Posterior vena cava (tissue), 2 donors: ENCODE measurements around the gene PRKAR1B. TPM values are rescaled to one million over a fixed set of nuclear protein-coding genes. Genes with fewer than 3 reads are reported as not detected.
"Not testable (repeated sequence)": the region's sequence is repeated elsewhere in the genome, so short reads cannot be mapped to it uniquely, and the experiment has no call there.

Source experiments
- DNase-seq: peaks from one replicate; pipeline ENCODE4 v3.0.0-alpha.2; 2020; ENCODE audit warnings: low spot score
- intact Hi-C, 2 donors: fragments of 100-400 bp; cut with DNase I; formaldehyde crosslinking; loops; one replicate each; pipeline versions ENCODE4 v1.14.1 to v1.14.2; 2022 to 2023
- total RNA-seq, 2 donors: library from RNA; stranded (reverse); fragmentation: NEBNext Ultra II Directional; extraction: Animal tissue kit (Norgen Biotek cat#: 25700); gene quantifications; one replicate each; pipeline ENCODE4 v1.2.1, GENCODE V29; 2021
- donor health status: DM: yes; HTN: yes; CAD: no.
- donor health status: DM: yes; HTN: yes; CAD: no.

Gene PRKAR1B
- total RNA-seq, 2 donors from 2014 or later: 10.1 TPM

- intact Hi-C loops: loop anchor here in 1 of 2 donors (5.0 kb wide), 1 partner anchor 44 kb away; no protein-coding TSS in a partner anchor
- DNase-seq: no peak
Measured at GRCh38 chr7:761101-761500, 34.0 kb upstream of the PRKAR1B start.

- DNase-seq: no peak
- intact Hi-C loops: loop anchor here in 1 of 2 donors (5.0 kb wide), 1 partner anchor 43 kb away; no protein-coding TSS in a partner anchor
Measured at GRCh38 chr7:760006-760405, 32.9 kb upstream of the PRKAR1B start.

- no peak for DNase-seq
- intact Hi-C loops: no loop called here
Measured at GRCh38 chr7:759569-759968, 32.5 kb upstream of the PRKAR1B start.

GRCh38 chr7:757741-758163, 30.7 kb upstream of the PRKAR1B start:
- peak; percentile 65 for DNase-seq

GRCh38 chr7:756928-757560, 30.0 kb upstream of the PRKAR1B start:
- intact Hi-C loops: loop anchor here in 1 of 2 donors (1.0 kb wide), 1 partner anchor 356 kb away; no protein-coding TSS in a partner anchor
- peak; percentile 63 for DNase-seq

More at GRCh38 chr7:757741-758163, 30.7 kb upstream of the PRKAR1B start:
- intact Hi-C loops: no loop called here

- DNase-seq: peak; percentile 62
- intact Hi-C loops: loop anchor here in 1 of 2 donors (1.0 kb wide), 1 partner anchor 355 kb away; no protein-coding TSS in a partner anchor
Measured at GRCh38 chr7:756231-756927, 29.3 kb upstream of the PRKAR1B start.

- DNase-seq: peak; percentile 30
- intact Hi-C loops: no loop called here
Measured at GRCh38 chr7:755413-755805, 28.3 kb upstream of the PRKAR1B start.

GRCh38 chr7:754531-755412, 27.7 kb upstream of the PRKAR1B start:
- DNase-seq: peak; percentile 72
- intact Hi-C loops: no loop called here

GRCh38 chr7:753190-753589, 26.1 kb upstream of the PRKAR1B start:
- intact Hi-C loops: no loop called here
- DNase-seq: peak; percentile 62

GRCh38 chr7:752256-752655, 25.2 kb upstream of the PRKAR1B start:
- intact Hi-C loops: not testable (repeated sequence)
- peak; percentile 41 for DNase-seq

- peak; percentile 72 for DNase-seq
- intact Hi-C loops: no loop called here
Measured at GRCh38 chr7:751826-752225, 24.7 kb upstream of the PRKAR1B start.

GRCh38 chr7:750111-750905, 23.2 kb upstream of the PRKAR1B start:
- intact Hi-C loops: no loop called here
- DNase-seq: peak; percentile 44

GRCh38 chr7:749140-749551, 22.1 kb upstream of the PRKAR1B start:
- peak; percentile 84 for DNase-seq
- intact Hi-C loops: no loop called here

- DNase-seq: peak; percentile 59
- intact Hi-C loops: no loop called here
Measured at GRCh38 chr7:748446-748845, 21.4 kb upstream of the PRKAR1B start.

GRCh38 chr7:747186-747585, 20.1 kb upstream of the PRKAR1B start:
- intact Hi-C loops: no loop called here
- peak; percentile 41 for DNase-seq

GRCh38 chr7:746155-747061, 19.3 kb upstream of the PRKAR1B start:
- DNase-seq: peak; percentile 78
- intact Hi-C loops: no loop called here

GRCh38 chr7:745431-746154, 18.5 kb upstream of the PRKAR1B start:
- peak; percentile 66 for DNase-seq
- intact Hi-C loops: no loop called here
